K562 (cell line): ENCODE results near the gene KLRC4. TPM values are rescaled to one million over a fixed set of nuclear protein-coding genes. Genes with fewer than 3 reads are reported as not detected.

ENCODE experiments used
- ATAC-seq: fragments of 200-7000 bp; cut with Tn5 transposase; 3 replicates; pipeline ENCODE4 v1.9.1; 2020; ENCODE audit warnings: moderate library complexity
- BruUV-seq: library from RNA; stranded (reverse); fragments of 400-500 nt; replicated peaks from 2 replicates; lab custom pipeline; 2021; lab: Mats Ljungman, UMichigan
- CTCF ChIA-PET: fragments of 300-600 bp; formaldehyde crosslinking; extraction: SDS; loops from one replicate; lab custom pipeline; 2021; ENCODE audit warnings: low intra/inter-chr PET ratio; lab: Yijun Ruan, JAX
- POLR2A ChIA-PET: fragments of 300-600, 350-650 bp; sonication (Branson Sonifier 250); formaldehyde crosslinking; extraction: SDS; loops from one replicate; lab custom pipeline; 2021; ENCODE audit warnings: antibody characterized with exemption, inconsistent platforms; lab: Yijun Ruan, JAX
- DNase-seq, 4 experiments: peaks; one replicate each; pipeline versions ENCODE4 v3.0.0 to v3.0.0-alpha.2; 2011 to 2018; ENCODE audit warnings: low spot score in 3 of 4, mixed read lengths in 3 of 4; ENCODE audit errors: extremely low read depth in 1 of 4
- FAIRE-seq: peaks from 2 replicates; lab custom pipeline; 2011; peaks lifted over from hg19 to GRCh38; lab: Jason Lieb, UNC
- H2AFZ ChIP-seq: 2 replicates; pipeline ENCODE4 v1.6.0; 2011; ENCODE audit warnings: low read depth, low read length, control low read depth, inconsistent platforms
- H3K27ac ChIP-seq: fragments of 200-600 bp; 3 replicates; pipeline ENCODE4 v1.8.0; 2011; ENCODE audit warnings: low read depth, mild to moderate bottlenecking, control low read depth, inconsistent platforms, low read length, moderate library complexity, mixed read lengths; ENCODE audit errors: extremely low read depth
- H3K27me3 ChIP-seq, 2 experiments: fragments of 300-600 bp in 1 of 2; 2 replicates in 1 of 2; 3 replicates in 1 of 2; pipeline versions ENCODE4 v1.6.0 to v1.8.0; 2011; ENCODE audit warnings: inconsistent platforms in 2 of 2, low read length in 2 of 2, mild to moderate bottlenecking in 1 of 2, mixed read lengths in 1 of 2, moderate library complexity in 1 of 2; ENCODE audit not compliant: control insufficient read depth in 2 of 2, insufficient read depth in 2 of 2
- H3K36me3 ChIP-seq: fragments of 300-600 bp; 3 replicates; pipeline ENCODE4 v1.8.0; 2011; ENCODE audit warnings: mild to moderate bottlenecking, low read length, inconsistent platforms; ENCODE audit not compliant: control insufficient read depth, insufficient read depth
- H3K4me1 ChIP-seq, 2 experiments: fragments of 200-600 bp in 1 of 2; replicated peaks in 1 of 2; 2 replicates in 1 of 2; 3 replicates in 1 of 2; pipeline versions ENCODE4 v1.5.1 to v1.8.0; 2011; ENCODE audit warnings: inconsistent platforms in 2 of 2, low read length in 2 of 2, mild to moderate bottlenecking in 1 of 2, mixed read lengths in 1 of 2, moderate library complexity in 1 of 2; ENCODE audit not compliant: control insufficient read depth in 2 of 2, insufficient read depth in 2 of 2
- H3K4me2 ChIP-seq: 2 replicates; pipeline ENCODE4 v1.6.1; 2011; ENCODE audit warnings: low read length, control low read depth, inconsistent platforms, mixed read lengths; ENCODE audit not compliant: insufficient read depth
- H3K4me3 ChIP-seq: fragments of 200-600 bp; sonication (generic), shearing (Covaris generic); 2 replicates; pipeline ENCODE4 v1.5.1; 2016; ENCODE audit warnings: control low read depth, inconsistent platforms
- H3K79me2 ChIP-seq: fragments of 200-600 bp; 3 replicates; pipeline ENCODE4 v1.8.0; 2011; ENCODE audit warnings: low read length, inconsistent platforms; ENCODE audit not compliant: control insufficient read depth, insufficient read depth
- H3K9ac ChIP-seq, 2 experiments: 2 replicates each; pipeline versions ENCODE4 v1.6.0 to v1.6.1; 2011; ENCODE audit warnings: low read depth in 2 of 2, low read length in 2 of 2, control low read depth in 1 of 2, inconsistent platforms in 1 of 2, mild to moderate bottlenecking in 1 of 2, mixed read lengths in 1 of 2; ENCODE audit not compliant: insufficient read depth in 1 of 2
- H3K9me1 ChIP-seq: one replicate; pipeline ENCODE4 v1.6.0; 2011; ENCODE audit warnings: inconsistent platforms, mild to moderate bottlenecking, low read length, moderate library complexity; ENCODE audit not compliant: control insufficient read depth, insufficient read depth
- H3K9me3 ChIP-seq: replicated peaks from 2 replicates; pipeline ENCODE4 v1.5.1; 2011; ENCODE audit warnings: low read depth, low read length, inconsistent platforms; ENCODE audit not compliant: control insufficient read depth, insufficient read depth
- H4K20me1 ChIP-seq: replicated peaks from 2 replicates; pipeline ENCODE4 v1.6.1; 2011; ENCODE audit warnings: low read length, inconsistent platforms, mixed read lengths; ENCODE audit not compliant: control insufficient read depth, insufficient read depth
- RBM25 ChIP-seq: fragments of 200-400 bp; formaldehyde crosslinking; IDR thresholded peaks from 2 replicates; pipeline ENCODE4 v1.6.1; 2018; ENCODE audit warnings: low read length, low read depth, moderate library complexity; ENCODE audit not compliant: severe bottlenecking
- WGBS: fragments of 100-300 bp; shearing (Covaris generic); methylation state at CpG from one replicate; pipeline ENCODE4 v1.1.6; 2016; ENCODE audit warnings: low coverage, mixed read lengths; ENCODE audit not compliant: insufficient coverage; ENCODE audit errors: missing lambda C conversion rate; 5-methylcytosine and 5-hydroxymethylcytosine counted together
- in situ Hi-C: fragments of 300-500 bp; cut with MboI; formaldehyde crosslinking; loops from 4 replicates; pipeline ENCODE4 v1.15.0; 2018; ENCODE audit warnings: inconsistent platforms, mixed read lengths
- intact Hi-C: fragments of 100-400 bp; cut with micrococcal nuclease; formaldehyde crosslinking; loops from 2 replicates; pipeline ENCODE4 v1.14.2; 2022
- polyA plus RNA-seq, 8 experiments: library from polyadenylated mRNA; depleted of rRNA in 4 of 8; stranded (reverse) in 5 of 8; unstranded in 3 of 8; fragments of >200 nt; fragmentation: Nextera tagmentation in 2 of 8; fragmentation: Illumina TruSeq in 1 of 8; extraction: Ambion mirVana in 2 of 8; extraction: Trizol in 1 of 8; gene quantifications; 2 replicates each; pipeline versions ENCODE4 v1.2.1 to v1.2.3, GENCODE V29; 2011 to 2014; ENCODE audit warnings: inconsistent platforms in 1 of 8, missing spikeins in 1 of 8
- total RNA-seq, 7 experiments: library from RNA; depleted of rRNA in 6 of 7; stranded (reverse); fragments of >200 nt in 6 of 7; fragmentation: Illumina TruSeq in 2 of 7; extraction: Trizol in 2 of 7; gene quantifications; 2 replicates each; pipeline versions ENCODE4 v1.2.1 to v1.2.3, GENCODE V29; 2011 to 2021; ENCODE audit warnings: low replicate concordance in 1 of 7
- TF ChIP-seq, protein P1 (sequence below): sonication (generic); formaldehyde crosslinking; IDR thresholded peaks from 2 replicates; pipeline ENCODE4 v1.8.0; 2023; ENCODE audit warnings: mild to moderate bottlenecking, missing genetic modification reagents

KLRC4 gene
- total and polyA plus RNA-seq, 9 of the 15 experiments (the other 6 are each of a cell fraction or from before 2014, with no cell fraction given): 0.17 TPM; not detected in 8

DNA sequence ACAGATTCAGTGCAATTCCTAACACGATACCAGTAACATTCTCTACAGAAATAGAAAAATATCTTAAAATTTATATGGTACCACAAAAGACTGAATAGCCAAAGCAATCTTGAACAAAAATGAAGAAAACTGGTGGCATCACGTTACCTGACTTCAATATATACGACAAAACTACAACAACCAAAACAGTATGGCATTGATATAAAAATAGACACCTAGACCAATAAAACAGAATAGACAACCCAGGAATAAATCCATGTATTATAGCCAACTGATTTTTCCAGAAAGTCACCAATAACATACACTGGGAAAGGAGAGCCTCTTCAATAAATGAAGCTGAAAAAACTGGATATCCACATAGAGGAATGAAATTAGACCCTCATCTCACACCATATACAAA, 25.4 kb downstream of the KLRC4 start:
- intact Hi-C loops: no loop called here
- H3K27me3 ChIP-seq: no peaks in the 10 kb centered on the region
- TF ChIP-seq RBM25: peak; percentile 75
- TF ChIP-seq, protein P1, sequence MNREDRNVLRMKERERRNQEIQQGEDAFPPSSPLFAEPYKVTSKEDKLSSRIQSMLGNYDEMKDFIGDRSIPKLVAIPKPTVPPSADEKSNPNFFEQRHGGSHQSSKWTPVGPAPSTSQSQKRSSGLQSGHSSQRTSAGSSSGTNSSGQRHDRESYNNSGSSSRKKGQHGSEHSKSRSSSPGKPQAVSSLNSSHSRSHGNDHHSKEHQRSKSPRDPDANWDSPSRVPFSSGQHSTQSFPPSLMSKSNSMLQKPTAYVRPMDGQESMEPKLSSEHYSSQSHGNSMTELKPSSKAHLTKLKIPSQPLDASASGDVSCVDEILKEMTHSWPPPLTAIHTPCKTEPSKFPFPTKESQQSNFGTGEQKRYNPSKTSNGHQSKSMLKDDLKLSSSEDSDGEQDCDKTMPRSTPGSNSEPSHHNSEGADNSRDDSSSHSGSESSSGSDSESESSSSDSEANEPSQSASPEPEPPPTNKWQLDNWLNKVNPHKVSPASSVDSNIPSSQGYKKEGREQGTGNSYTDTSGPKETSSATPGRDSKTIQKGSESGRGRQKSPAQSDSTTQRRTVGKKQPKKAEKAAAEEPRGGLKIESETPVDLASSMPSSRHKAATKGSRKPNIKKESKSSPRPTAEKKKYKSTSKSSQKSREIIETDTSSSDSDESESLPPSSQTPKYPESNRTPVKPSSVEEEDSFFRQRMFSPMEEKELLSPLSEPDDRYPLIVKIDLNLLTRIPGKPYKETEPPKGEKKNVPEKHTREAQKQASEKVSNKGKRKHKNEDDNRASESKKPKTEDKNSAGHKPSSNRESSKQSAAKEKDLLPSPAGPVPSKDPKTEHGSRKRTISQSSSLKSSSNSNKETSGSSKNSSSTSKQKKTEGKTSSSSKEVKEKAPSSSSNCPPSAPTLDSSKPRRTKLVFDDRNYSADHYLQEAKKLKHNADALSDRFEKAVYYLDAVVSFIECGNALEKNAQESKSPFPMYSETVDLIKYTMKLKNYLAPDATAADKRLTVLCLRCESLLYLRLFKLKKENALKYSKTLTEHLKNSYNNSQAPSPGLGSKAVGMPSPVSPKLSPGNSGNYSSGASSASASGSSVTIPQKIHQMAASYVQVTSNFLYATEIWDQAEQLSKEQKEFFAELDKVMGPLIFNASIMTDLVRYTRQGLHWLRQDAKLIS: no peak
- TF ChIP-seq, all 486 proteins: peak for 1
- Histone ChIP-seq H3K9ac (no peak overlapping the region), H3K4me3 (no peak overlapping the region), H3K9me1 (no peaks in the 10 kb centered on the region), H3K4me2 (no peak overlapping the region), H2AFZ (no peak overlapping the region), H3K79me2 (no peaks in the 10 kb centered on the region), H3K4me1 (no peaks in the 10 kb centered on the region), H3K36me3 (no peaks in the 10 kb centered on the region), H4K20me1 (no peaks in the 10 kb centered on the region), H3K9me3 (no peaks in the 10 kb centered on the region), H3K27ac (no peak overlapping the region)
- WGBS: 73% methylated on average over 3 of the region's 3 CpGs
- DNase-seq: no peak
- CTCF ChIA-PET: no interaction called here
- POLR2A ChIA-PET: no interaction called here
- BruUV-seq: no TSS peak
- no peak for FAIRE-seq
- in situ Hi-C loops: no loop called here
- no peak for ATAC-seq
